IPS-NIHi11 (cell line): ENCODE results near the gene ZDHHC5.

Experiments used
- DNase-seq: peaks from one replicate; pipeline ENCODE4 v3.0.0; 2012; ENCODE audit warnings: mixed read lengths, low spot score

The ZDHHC5 gene, protein sequence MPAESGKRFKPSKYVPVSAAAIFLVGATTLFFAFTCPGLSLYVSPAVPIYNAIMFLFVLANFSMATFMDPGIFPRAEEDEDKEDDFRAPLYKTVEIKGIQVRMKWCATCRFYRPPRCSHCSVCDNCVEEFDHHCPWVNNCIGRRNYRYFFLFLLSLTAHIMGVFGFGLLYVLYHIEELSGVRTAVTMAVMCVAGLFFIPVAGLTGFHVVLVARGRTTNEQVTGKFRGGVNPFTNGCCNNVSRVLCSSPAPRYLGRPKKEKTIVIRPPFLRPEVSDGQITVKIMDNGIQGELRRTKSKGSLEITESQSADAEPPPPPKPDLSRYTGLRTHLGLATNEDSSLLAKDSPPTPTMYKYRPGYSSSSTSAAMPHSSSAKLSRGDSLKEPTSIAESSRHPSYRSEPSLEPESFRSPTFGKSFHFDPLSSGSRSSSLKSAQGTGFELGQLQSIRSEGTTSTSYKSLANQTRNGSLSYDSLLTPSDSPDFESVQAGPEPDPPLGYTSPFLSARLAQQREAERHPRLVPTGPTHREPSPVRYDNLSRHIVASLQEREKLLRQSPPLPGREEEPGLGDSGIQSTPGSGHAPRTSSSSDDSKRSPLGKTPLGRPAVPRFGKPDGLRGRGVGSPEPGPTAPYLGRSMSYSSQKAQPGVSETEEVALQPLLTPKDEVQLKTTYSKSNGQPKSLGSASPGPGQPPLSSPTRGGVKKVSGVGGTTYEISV

DNA sequence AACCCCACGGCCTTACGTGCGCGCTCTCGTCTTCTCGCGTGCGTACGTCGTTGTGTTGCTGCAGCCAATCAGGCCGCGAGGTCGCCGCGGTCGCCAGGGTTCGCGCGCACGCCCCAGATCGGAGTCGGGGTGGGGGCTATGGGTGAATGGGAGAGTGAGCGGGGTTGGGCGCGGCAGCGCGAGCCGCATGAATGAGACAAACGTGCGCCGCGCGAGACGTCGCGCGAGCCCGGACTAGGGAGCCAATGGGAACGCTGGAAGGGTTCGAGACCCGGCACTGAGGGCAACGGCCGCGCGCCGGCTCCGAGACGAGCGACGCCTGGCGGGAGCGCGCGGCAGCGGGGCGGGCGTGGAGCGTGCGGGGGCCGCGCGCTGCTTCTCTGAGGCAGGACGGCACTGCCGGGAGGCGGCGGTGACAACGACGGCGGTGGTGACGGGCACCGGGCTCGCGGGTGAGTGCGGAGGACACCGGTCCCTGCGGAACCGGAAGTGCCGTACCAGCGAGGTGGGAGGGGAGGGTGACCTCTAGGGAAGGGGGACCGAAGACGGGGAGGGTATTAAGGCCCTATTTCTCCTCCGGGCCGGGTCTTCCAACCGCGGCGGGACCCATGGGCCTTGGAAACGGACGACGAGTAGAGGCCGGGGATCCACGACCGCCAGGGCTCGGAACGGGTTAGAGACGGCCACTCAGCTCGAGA is at the start of gene ZDHHC5:
Gene ZDHHC5, plus strand, starts transcription at position 379 of the 698 bp plus-strand sequence. CDS start 4,977 bp downstream, outside the sequence.
- DNase-seq, result peak; percentile 95

DNA sequence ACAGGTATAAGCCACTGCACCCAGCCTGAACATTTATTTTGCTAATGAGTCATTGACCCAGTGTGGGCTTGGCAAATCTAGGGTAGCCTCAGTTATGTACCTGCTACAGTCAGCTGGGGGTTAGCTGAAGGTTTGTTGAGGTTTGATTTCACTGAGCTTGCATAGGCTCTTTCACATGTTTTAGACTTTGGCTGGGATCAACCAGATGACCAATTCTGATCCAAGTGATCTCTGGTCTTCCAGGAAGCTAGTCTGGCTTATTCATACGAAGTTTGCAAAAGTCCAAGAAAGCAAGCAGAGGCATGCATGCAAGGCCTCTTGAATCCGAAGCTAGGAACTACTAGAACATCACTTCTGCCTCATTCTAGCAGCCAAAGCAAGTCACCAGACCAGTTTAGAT is 49.5 kb upstream of the ZDHHC5 start:
- DNase-seq, result no peak

DNA sequence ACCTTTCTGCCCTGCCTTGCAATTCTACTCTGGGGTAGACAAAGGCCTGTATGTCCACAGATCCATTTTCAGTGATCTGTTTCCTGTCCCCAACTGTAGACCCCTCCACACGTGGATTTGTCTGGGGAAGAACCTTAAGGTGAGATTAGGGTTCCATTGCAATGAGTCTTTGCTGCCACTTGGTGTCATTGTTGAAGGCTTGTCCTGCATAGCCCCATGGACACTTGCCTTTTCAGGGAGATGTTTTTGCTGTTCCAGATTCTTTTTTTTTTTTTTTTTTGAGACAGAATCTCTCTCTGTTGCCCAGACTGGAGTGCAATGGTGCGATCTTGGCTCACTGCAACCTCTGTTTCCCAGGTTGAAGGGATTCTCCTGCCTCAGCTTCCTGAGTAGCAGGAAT is 48.6 kb upstream of the ZDHHC5 start:
- DNase-seq, result no peak

DNA sequence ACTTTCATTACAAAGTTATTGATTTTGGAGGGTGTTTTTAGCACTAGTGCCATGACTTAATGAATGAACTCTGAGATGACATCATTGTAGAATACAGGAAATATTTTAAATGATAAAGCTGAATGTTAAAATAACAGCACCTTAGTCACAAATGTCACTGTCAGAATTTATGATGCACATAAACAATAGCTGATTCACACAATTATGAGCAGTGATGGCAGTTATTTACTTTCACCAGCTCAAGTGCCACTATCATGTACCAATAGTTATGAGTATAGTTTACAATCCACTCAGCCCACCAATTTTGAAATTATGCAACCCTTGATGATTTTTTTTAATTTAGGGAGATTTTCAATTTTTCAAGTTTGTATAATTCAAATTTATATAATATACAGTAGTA is 47.4 kb upstream of the ZDHHC5 start:
- DNase-seq, result no peak

DNA sequence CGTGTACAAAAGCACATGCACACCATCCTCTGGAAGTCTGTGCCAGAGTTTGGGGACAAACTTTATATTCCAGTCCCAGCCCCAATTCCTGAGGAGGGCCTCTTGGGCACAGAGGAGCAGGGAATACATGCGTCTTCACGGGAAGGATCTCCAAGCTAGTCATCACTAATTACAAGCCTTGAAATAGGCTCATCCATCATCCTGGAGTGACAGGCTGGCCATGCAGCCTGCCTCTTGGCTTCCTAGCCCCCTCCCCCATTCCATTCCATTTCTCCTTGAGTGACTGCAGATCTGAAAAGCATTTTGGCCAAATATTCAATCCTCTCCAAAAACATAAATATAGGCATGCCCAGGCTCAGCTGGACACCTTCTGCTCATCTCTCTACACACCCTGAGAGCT is 45.7 kb upstream of the ZDHHC5 start:
- no peak for DNase-seq

DNA sequence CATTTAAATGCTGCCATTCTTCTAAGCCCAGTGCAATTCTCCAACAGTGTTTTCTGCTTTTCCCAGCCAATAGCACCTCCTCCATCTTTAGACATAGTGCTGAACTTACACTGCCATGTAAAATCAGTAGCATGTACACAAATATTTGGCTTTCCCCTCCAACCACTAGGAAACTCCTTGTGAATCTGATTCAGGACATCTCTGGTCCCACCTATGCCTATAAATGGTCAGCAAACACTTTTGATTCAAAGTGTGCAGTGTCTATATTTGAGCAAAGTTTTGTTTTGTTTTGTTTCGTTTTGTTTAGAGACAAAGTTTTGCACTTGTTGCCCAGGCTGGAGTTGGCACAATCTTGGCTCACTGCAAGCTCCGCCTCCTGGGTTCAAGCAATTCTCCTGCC is 43.0 kb upstream of the ZDHHC5 start:
- DNase-seq, result no peak

DNA sequence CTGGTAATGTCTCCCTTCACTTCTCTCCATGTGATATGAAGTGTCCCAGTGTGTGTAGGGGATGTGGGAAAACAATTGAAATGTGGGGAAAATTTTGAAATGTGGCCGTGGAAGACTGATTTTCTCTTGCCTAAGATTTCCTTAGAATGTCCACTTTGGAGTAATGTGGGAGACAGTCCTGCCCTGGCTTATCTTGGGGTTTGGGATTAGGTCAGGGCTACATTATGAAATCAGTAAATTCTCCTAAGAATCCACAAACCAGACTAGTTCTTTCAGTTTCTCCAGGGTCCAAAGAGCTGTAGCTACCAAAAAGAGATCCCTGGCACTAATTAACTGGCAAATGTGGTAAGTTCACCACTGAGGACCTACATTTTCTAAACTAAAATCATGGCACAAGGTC is 41.0 kb upstream of the ZDHHC5 start:
- DNase-seq, result no peak

DNA sequence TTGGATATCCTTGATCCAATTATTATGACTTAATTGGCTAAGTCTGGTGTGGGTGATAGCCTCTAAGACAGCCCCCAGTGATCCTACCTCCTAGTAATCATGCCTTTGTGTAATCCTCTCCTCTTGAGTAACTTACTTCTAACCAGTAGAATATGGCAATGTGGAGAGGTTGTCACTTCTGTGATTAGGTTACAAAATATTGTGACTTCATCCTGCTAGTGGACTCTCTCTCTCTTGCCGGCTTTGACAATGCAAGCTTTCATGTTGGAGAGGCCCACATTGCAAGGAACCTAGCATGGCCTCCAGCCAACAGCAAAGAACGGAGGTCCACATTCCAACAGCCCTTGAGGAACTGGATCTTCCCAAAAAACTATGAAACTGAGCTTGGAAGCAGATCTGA is 37.7 kb upstream of the ZDHHC5 start:
- no peak for DNase-seq

DNA sequence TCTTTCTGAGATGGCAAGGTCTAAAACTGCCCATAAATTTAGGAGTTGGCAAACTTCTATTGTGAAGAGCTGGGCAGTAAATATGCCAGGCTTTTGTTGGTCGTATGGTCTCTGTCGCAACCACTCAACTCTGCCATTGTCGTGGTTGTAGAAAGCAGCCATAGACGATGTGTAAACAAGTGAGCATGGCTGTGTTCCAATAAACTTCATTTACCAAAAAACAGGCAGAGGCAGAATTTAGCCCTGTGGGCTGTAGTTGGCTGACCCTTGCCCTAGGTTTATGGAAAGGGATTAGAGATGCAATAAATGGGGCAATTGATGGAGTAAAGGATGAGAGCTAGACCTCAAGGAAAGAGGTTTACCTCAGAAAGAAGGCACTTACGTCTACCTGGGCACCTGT is 35.8 kb upstream of the ZDHHC5 start:
- no peak for DNase-seq

DNA sequence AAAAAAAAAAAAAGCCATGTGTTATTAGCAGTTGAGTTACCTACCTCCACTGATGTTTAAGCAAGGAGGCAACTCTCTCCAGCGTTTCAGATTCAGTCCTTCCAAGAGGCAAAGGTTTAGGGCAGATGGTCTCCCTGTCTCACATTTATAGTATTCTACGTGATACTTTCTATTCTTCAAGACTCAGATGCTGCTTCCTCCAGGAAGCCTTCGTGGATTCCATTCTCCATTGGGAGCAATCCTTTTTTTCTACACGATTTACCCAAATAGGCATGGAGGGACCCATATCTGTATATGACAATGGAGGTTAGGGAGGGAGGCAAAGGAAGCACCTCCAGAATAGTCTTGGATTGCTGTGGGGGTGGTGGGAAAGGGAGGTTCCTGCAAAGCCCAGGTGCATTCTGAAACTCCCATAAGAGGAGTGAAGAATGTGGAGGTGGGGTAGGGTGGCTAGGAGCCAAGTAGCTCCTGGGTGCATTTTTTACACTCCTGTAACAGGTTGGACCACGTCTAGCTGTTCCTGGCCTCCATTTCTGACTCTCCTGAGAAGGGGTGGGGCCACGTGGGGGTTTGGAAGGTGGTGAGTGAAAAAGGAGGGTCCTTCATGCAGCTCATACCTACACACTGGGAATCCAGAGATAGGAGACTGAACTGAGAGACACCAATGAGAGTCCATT is 34.4 kb upstream of the ZDHHC5 start:
- no peak for DNase-seq

DNA sequence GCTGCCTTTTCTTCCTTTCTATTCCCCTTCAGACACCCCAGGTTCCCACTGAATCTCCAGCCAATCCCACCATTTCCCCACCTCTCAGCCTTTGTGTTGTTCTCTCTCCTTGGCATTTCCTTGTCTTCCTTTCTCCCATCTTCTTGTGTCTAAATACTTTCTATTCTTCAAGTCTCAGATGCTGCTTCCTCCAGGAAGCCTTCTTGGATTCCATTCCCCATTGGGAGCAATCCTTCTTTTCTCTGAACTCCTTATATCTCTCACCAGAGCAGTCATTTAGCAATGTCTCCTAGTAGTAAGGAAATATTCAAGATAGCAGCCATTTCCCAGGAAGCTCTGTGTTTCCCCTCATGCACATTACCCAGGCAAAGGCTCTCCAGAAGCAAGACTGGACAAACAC is 33.6 kb upstream of the ZDHHC5 start:
- no peak for DNase-seq

DNA sequence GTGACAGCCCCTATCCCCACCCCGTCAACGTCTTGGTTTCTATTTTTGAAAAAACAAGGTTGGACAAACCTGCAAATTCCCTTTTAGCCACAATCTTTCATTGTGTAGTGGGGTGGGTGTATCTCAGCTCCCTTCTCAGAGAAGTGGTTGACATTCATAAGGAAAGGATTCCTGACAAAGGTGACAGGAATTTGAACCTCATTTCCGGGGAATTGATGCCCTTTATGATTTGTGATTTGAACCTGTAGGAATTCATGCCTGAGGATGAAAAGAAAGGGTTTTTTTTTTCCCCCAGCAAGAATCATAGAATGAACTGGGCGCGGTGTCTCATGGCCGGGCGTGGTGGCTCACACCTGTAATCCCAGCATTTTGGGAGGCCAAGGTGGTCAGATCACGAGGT is 32.7 kb upstream of the ZDHHC5 start:
- DNase-seq, result no peak

DNA sequence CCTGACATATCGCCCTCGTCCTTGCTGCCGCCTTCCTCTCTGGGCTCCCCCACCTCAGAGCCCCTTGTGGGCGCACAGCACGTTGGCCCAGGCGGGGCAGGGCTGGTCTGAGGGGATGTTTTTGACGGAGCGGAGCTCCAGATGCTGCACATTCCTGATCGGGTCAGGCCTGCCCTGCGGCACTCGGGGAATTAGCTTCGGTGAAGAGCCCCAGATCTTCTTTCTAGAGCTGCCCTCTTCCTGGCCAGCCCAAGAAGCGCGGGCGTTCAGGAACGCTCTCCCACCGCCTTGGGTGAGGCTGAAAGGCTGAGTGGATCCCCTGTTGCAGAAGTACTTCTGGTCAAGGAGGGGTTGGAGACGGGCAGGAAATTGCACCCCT is 30.3 kb upstream of the ZDHHC5 start:
- peak; percentile 67 for DNase-seq

DNA sequence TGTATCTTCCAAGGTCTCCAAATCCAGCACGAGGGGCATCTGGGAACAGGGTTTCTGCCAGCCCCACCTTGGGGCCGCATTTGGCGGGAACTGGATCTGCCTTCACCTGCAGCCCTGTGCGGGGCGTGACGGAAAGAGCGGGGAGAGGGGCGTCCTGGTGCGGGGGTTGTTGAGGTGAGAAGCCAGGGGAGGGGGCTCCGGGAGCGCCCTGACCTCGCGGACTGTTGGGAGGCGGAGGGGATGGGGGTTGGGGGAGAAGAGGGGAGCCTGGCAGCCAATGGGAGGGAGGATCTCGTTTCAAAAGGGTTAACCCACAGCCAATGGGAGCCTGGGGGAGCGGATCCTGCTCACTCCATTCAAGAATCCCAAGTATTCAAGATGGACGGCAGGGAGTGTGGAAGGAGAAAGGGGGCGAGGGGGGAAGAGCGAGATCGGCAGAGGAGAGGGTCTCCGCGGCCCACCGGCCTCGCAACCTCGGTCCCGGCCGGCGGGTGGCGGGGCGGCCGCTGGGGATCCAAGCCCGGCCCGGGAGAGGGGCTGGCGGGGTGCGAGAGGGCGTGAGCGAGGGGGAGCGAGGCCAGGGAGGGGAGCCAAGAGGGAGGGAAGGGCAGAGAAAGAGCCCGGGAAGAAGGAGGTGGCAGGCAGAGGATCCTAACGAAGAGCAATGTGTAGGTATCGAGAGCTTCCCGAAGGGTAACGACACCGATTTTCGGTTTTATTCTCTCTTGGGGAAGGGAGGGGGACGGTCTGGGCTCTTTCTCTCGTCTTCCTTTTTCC is 29.7 kb upstream of the ZDHHC5 start:
- peak; percentile 97 for DNase-seq

DNA sequence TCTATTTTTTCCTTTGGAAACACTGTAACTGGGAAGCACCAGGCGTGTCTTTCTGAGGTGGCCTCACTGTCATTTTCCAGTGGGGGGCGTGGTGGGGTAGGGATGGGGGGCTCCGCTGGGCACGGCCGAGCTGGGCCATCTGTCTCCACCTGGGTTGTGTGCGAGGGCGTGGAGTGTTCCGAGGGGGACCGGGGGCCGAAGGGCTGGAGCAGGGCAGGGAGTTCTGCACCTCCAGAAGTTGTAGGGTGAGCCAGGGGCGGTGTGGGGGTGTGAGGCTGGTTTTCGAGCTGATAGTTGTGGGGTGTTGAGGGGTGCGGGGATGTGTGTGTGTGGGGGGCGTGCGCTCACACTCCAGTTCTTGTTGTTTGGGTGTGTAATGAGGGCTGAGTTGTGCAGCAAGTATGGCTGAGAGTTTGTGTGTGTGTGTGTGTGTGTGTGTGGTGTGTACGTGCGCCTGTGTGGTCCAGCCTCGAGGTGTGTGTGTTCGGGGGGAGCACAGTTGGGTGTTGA is 29.0 kb upstream of the ZDHHC5 start:
- no peak for DNase-seq

DNA sequence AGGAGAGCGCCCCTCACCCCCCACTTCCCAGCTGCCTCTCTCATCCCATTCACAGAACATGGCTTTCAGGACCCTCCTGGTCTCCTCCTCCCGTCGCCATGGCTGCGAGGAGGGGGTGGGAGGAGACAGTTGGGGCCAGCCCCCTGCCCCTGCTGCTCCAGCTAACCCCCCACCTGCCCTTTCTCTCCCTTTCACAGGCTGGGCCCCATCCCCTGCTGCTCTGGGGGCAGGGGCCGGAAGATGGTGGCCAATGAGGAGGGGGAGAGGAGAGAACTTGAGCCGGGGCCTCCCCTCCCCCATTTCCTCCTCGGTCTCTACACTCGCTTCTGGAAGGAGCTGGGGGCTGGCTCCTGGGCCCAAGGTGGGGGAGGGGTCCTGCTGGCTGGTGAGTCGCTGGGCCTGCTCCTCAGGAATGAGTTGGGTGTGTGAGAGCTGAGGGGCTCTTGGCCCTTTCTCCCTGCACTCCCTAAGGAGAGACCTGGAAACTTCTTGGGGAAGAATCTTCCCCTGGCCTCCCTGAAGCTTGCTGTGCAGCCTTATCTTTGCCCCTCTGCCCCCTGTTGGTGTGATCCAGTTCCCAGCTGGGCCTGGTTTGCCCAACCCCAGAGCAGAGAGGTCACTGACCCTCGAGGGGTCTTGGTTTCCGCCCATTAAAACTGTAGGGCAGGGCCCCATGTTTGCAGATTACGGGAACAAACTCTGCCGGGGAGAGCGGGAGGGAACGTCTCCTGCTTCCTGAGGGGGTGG is 28.4 kb upstream of the ZDHHC5 start:
- DNase-seq, result peak; percentile 81

DNA sequence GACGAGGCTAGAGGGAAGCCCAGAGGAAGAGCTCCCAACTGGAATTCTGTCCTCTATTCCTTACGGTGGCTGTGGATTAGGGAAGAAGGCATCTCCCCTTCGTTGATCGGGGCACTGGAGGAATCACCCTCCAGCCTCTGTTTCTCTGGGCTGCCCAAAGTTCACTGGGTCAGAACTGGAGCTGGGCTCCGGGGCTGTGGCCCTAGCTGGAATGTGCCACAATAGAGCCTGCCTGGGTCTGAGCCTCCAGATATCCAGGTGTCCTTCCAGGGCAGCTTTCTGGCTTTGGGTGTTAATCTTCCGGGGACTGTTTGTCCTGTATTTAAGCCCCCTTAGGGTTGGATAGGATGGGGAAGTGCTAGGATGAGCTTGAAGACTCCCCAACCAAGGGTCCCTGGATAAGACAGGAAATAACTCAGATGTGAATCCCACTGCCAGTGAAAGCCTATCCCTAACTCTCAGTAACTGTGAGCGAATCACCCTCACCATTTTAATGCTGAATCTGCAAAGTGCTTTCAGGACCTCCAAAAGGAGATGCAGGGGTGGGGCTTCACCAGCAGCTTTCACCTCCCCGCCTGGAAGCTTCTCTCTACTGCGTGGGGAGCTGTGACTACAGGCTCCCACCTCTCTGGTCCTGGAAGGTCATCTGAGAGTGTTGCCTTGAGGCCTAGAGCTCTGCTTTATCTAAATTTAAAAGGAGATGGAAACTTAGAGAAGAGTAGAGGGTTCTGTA is 27.7 kb upstream of the ZDHHC5 start:
- DNase-seq, result no peak

DNA sequence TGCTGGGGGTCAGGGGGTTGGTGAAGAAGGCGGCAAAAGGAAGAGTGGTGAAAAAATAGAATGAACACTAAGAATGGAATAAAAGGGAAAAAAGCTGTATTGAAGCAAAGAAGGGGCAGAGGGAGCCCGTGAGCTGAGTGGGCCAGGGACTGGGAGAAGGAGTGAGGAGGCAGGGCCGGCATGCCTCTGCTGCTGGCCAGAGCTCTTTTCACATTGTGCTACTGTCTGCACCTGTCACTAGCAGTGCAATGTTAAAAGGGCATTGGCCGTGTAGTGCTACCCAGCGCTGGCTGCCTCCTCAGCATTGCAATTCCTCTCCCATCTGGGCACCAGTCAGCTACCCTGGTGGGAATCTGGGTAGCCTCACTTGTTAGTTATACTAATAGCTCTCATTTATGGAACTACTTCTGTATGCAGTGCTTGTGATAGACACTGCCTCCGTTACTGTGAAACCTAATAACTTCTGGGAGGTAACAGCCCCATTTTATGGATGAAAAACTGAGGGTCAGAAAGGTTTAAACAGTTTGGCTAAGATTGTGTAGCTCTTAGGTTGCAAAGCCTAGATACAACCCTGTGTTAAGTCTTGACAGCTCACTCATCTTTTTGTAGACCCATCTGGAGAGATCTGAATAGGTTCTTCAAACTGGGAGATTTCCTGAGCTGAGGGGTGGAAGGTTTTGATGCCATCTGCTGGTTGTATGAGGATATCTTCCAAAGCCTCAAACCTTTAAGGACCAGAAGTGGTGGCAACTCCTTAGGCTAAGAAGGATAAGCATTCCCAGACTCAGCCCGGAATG is 26.7 kb upstream of the ZDHHC5 start:
- no peak for DNase-seq

DNA sequence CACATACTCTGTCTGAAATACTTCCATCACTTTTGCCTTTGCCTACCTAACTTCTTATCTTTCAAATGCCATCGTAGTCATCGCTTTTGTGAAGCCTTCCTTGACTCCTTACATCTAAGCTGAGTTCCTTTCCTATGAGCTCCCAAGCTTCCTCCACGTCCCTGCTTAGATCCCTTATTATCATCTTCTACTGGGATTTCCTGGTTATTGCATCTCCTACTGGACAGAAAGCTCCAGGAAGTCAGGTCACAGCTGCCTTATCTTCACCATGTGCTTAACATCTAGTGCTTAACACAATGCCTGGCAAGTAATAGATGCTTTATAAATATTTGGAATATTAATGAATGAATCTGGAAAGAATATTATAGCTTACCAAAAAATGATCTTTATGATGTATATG is 24.1 kb upstream of the ZDHHC5 start:
- DNase-seq, result no peak
